HCT116 (cell line): ENCODE measurements around the gene CYTIP. TPM values are rescaled to one million over a fixed set of nuclear protein-coding genes. Genes with fewer than 3 reads are reported as not detected.

Experiments
- ATAC-seq: fragments of 200-7000 bp; cut with Tn5 transposase; 2 replicates; pipeline ENCODE4 v1.9.1; 2020; ENCODE audit warnings: mild to moderate bottlenecking, moderate library complexity
- BruUV-seq: library from RNA; stranded (reverse); fragments of 400-500 nt; replicated peaks from 2 replicates; lab custom pipeline; 2021; lab: Mats Ljungman, UMichigan
- CTCF ChIA-PET: fragments of 300-600 bp; sonication (Branson Sonifier 250); formaldehyde crosslinking; loops from one replicate; lab custom pipeline; 2021; ENCODE audit warnings: antibody characterized with exemption; lab: Charles Lee
- POLR2A ChIA-PET: fragments of 300-600, 350-600 bp; sonication (Branson Sonifier 250); formaldehyde crosslinking; loops from one replicate; lab custom pipeline; 2021; ENCODE audit warnings: antibody characterized with exemption; lab: Charles Lee
- RAD21 ChIA-PET, 2 experiments: fragments of 300-600 bp; sonication (Branson Sonifier 250); formaldehyde crosslinking; loops; one replicate each; lab custom pipeline; 2023; ENCODE audit warnings: low total read pairs in 2 of 2; ENCODE audit not compliant: uncharacterized antibody in 2 of 2, unreplicated experiment in 2 of 2, low non-redundant PET in 1 of 2; lab: Charles Lee
- DNase-seq: peaks from one replicate; pipeline ENCODE4 v3.0.0-alpha.2; 2010; ENCODE audit warnings: low read depth, low spot score
- H2AFZ ChIP-seq: fragments of 200-600 bp; shearing (Covaris generic), sonication (generic); 2 replicates; pipeline ENCODE4 v1.6.1; 2017; ENCODE audit warnings: low read depth, mixed run types, mixed read lengths, antibody characterized with exemption, low read length; ENCODE audit not compliant: poor library complexity, severe bottlenecking
- H3K27ac ChIP-seq: 2 replicates; pipeline ENCODE4 v1.5.1; 2012; ENCODE audit warnings: low read depth, low read length
- H3K27me3 ChIP-seq: fragments of 200-600 bp; sonication (generic); 2 replicates; pipeline ENCODE4 v1.6.1; 2016; ENCODE audit warnings: mixed run types, low read length, mixed read lengths; ENCODE audit not compliant: insufficient read depth
- H3K36me3 ChIP-seq, 2 experiments: fragments of 200-500 bp in 1 of 2; fragments of 200-600 bp in 1 of 2; sonication (Bioruptor generic) in 1 of 2; sonication (generic) in 1 of 2; 2 replicates each; pipeline versions ENCODE4 v1.5.1 to v1.6.1; 2014 to 2016; ENCODE audit warnings: low read length in 2 of 2, inconsistent platforms in 1 of 2, mixed read lengths in 1 of 2, mixed run types in 1 of 2; ENCODE audit not compliant: insufficient read depth in 2 of 2, control insufficient read depth in 1 of 2
- H3K4me1 ChIP-seq, 2 experiments: fragments of 200-600 bp in 1 of 2; sonication (generic) in 1 of 2; 2 replicates each; pipeline versions ENCODE4 v1.5.1 to v1.6.1; 2012 to 2017; ENCODE audit warnings: low read length in 2 of 2, inconsistent platforms in 1 of 2, mild to moderate bottlenecking in 1 of 2, mixed read lengths in 1 of 2, mixed run types in 1 of 2, moderate library complexity in 1 of 2; ENCODE audit not compliant: insufficient read depth in 2 of 2, control insufficient read depth in 1 of 2
- H3K4me2 ChIP-seq: fragments of 200-600 bp; sonication (generic); 2 replicates; pipeline ENCODE4 v1.6.1; 2017; ENCODE audit warnings: mixed run types, low read length, mixed read lengths
- H3K4me3 ChIP-seq, 2 experiments: fragments of 200-600 bp in 1 of 2; sonication (generic) in 1 of 2; replicated peaks in 1 of 2; 2 replicates each; pipeline ENCODE4 v1.5.1; 2011 to 2016; ENCODE audit warnings: low read length in 2 of 2, control low read depth in 1 of 2, low read depth in 1 of 2, mild to moderate bottlenecking in 1 of 2, mixed read lengths in 1 of 2, mixed run types in 1 of 2
- H3K79me2 ChIP-seq: fragments of 200-600 bp; sonication (generic); 2 replicates; pipeline ENCODE4 v1.6.1; 2017; ENCODE audit warnings: mild to moderate bottlenecking, mixed run types, low read length, moderate library complexity, mixed read lengths; ENCODE audit not compliant: insufficient read depth
- H3K9ac ChIP-seq: fragments of 200-600 bp; sonication (generic); 2 replicates; pipeline ENCODE4 v1.6.1; 2016; ENCODE audit warnings: low read length, mixed read lengths
- H3K9me2 ChIP-seq: fragments of 200-600 bp; sonication (generic), shearing (Covaris generic); 2 replicates; pipeline ENCODE4 v1.6.1; 2017; ENCODE audit warnings: mixed run types, mild to moderate bottlenecking, moderate library complexity; ENCODE audit not compliant: insufficient read depth
- H3K9me3 ChIP-seq, 2 experiments: fragments of 200-500 bp in 1 of 2; fragments of 200-600 bp in 1 of 2; sonication (Bioruptor generic) in 1 of 2; sonication (generic) in 1 of 2; 2 replicates each; pipeline ENCODE4 v1.6.1; 2014 to 2017; ENCODE audit warnings: low read length in 2 of 2, mixed read lengths in 2 of 2, inconsistent platforms in 1 of 2, low read depth in 1 of 2, mild to moderate bottlenecking in 1 of 2, mixed run types in 1 of 2, moderate library complexity in 1 of 2; ENCODE audit not compliant: control insufficient read depth in 1 of 2, insufficient read depth in 1 of 2
- H4K20me1 ChIP-seq: fragments of 200-600 bp; sonication (generic), shearing (Covaris generic); 2 replicates; pipeline ENCODE4 v1.6.1; 2017; ENCODE audit warnings: mixed run types, mild to moderate bottlenecking, moderate library complexity; ENCODE audit not compliant: insufficient read depth
- CEBPB ChIP-seq: IDR thresholded peaks from 2 replicates; pipeline ENCODE4 v1.6.1; 2012; ENCODE audit warnings: low read depth
- CTCF ChIP-seq, 3 experiments: fragments of 200-600 bp in 1 of 3; sonication (generic) in 1 of 3; IDR thresholded peaks in 2 of 3; conservative IDR thresholded peaks in 1 of 3; 2 replicates each; pipeline ENCODE4 v1.5.1; 2012 to 2017; ENCODE audit warnings: low read depth in 2 of 3, low read length in 2 of 3, antibody characterized with exemption in 1 of 3, borderline replicate concordance in 1 of 3, control low read depth in 1 of 3, mild to moderate bottlenecking in 1 of 3, mixed read lengths in 1 of 3, mixed run types in 1 of 3, moderate library complexity in 1 of 3; ENCODE audit not compliant: insufficient read depth in 1 of 3
- EGR1 ChIP-seq: IDR thresholded peaks from 2 replicates; pipeline ENCODE4 v1.6.1; 2012; ENCODE audit warnings: low read depth
- EZH2 ChIP-seq: fragments of 200-600 bp; sonication (generic); IDR thresholded peaks from 2 replicates; pipeline ENCODE4 v1.6.1; 2017; ENCODE audit warnings: antibody characterized with exemption, mixed run types
- EZH2phosphoT487 ChIP-seq: fragments of 200-600 bp; IDR thresholded peaks from 2 replicates; pipeline ENCODE4 v1.6.1; 2018; ENCODE audit warnings: antibody characterized with exemption, borderline replicate concordance
- FOSL1 ChIP-seq: IDR thresholded peaks from 2 replicates; pipeline ENCODE4 v1.6.1; 2012; ENCODE audit warnings: low read depth
- JUND ChIP-seq: IDR thresholded peaks from 2 replicates; pipeline ENCODE4 v1.6.1; 2012
- MAX ChIP-seq: IDR thresholded peaks from 2 replicates; pipeline ENCODE4 v1.6.1; 2012
- POLR2AphosphoS5 ChIP-seq: IDR thresholded peaks from 2 replicates; pipeline ENCODE4 v1.6.1; 2011; ENCODE audit warnings: mild to moderate bottlenecking, low read depth, low read length, moderate library complexity
- RAD21 ChIP-seq: IDR thresholded peaks from 2 replicates; pipeline ENCODE4 v1.6.1; 2012; ENCODE audit warnings: low read depth, mild to moderate bottlenecking
- REST ChIP-seq: IDR thresholded peaks from 2 replicates; pipeline ENCODE4 v1.6.1; 2012; ENCODE audit warnings: low read depth
- SIN3A ChIP-seq: IDR thresholded peaks from 2 replicates; pipeline ENCODE4 v1.6.1; 2012; ENCODE audit warnings: low read depth
- SP1 ChIP-seq: IDR thresholded peaks from 2 replicates; pipeline ENCODE4 v1.6.1; 2012; ENCODE audit warnings: low read depth
- SRF ChIP-seq: IDR thresholded peaks from 2 replicates; pipeline ENCODE4 v1.6.1; 2012; ENCODE audit warnings: low read depth
- TCF7L2 ChIP-seq: IDR thresholded peaks from 2 replicates; pipeline ENCODE4 v1.7.0; 2011; ENCODE audit warnings: borderline replicate concordance, inconsistent platforms; ENCODE audit not compliant: insufficient read depth, insufficient read length; ENCODE audit errors: extremely low read depth
- YY1 ChIP-seq: IDR thresholded peaks from 2 replicates; pipeline ENCODE4 v1.6.1; 2011; ENCODE audit warnings: low read length, low read depth, moderate library complexity, mild to moderate bottlenecking; ENCODE audit not compliant: insufficient replicate concordance; ENCODE audit errors: extremely low read depth
- ZFX ChIP-seq: fragments of 450-650 bp; IDR thresholded peaks from 2 replicates; pipeline ENCODE4 v1.6.1; 2017
- ZNF274 ChIP-seq: fragments of 200-500 bp; sonication (Bioruptor generic); IDR thresholded peaks from 2 replicates; pipeline ENCODE4 v1.6.1; 2014; ENCODE audit warnings: mild to moderate bottlenecking, low read depth, low read length, inconsistent platforms
- intact Hi-C: fragments of 100-400 bp; cut with micrococcal nuclease; formaldehyde crosslinking; loops from 2 replicates; pipeline ENCODE4 v1.10.0; 2022
- total RNA-seq: library from RNA; stranded (reverse); gene quantifications from one replicate; pipeline ENCODE4 v1.2.1, GENCODE V29; 2021; ENCODE audit not compliant: unreplicated experiment

Gene CYTIP
- total RNA-seq, 1 experiment from 2014 or later: 0.64 TPM

GRCh38 chr2:157477919-157478318 is 34.0 kb upstream of the CYTIP start:
- Histone ChIP-seq H3K4me3 (no peak overlapping the region), H3K9me3 (no peaks in the 10 kb centered on the region), H3K4me1 (no peaks in the 10 kb centered on the region), H3K27ac (no peak overlapping the region), H3K9me2 (no peaks in the 10 kb centered on the region)
- no peak for ATAC-seq
- no peak for DNase-seq
- TF ChIP-seq TCF7L2 (no peak), YY1 (no peak), EZH2phosphoT487 (no peak), RAD21 (no peak), CTCF (IDR thresholded peaks at IDR 0.05 in 2 of 3, conservative IDR thresholded peaks at IDR 0.05 in 1 of 3; ENCODE audit: borderline replicate concordance in 1 of 3, insufficient read depth in 1 of 3, low read depth in 2 of 3, low read length in 2 of 3) (no peak), SIN3A (no peak), ZNF274 (no peak), JUND (no peak), EGR1 (no peak), MAX (no peak), FOSL1 (no peak), REST (no peak), SP1 (no peak), POLR2AphosphoS5 (no peak), CEBPB (no peak), ZFX (no peak), EZH2 (no peak), SRF (no peak)
- TF ChIP-seq, all 23 proteins: peak for 0
- no peak overlapping the region for H3K4me2 ChIP-seq
- H4K20me1 ChIP-seq: no peaks in the 10 kb centered on the region
- no peaks in the 10 kb centered on the region for H3K36me3 ChIP-seq
- H3K9ac ChIP-seq: no peak overlapping the region
- BruUV-seq: no TSS peak
- no peaks in the 10 kb centered on the region for H3K79me2 ChIP-seq
- intact Hi-C loops: no loop called here
- no peaks in the 10 kb centered on the region for H3K27me3 ChIP-seq
- ChIA-PET POLR2A (no interaction called here), RAD21 (no interaction called here), CTCF (no interaction called here)
- H2AFZ ChIP-seq: no peak overlapping the region
